Glutamatergic neuron (in vitro differentiated cells): ENCODE measurements around the gene MVD. TPM values are rescaled to one million over a fixed set of nuclear protein-coding genes. Genes with fewer than 3 reads are reported as not detected.

Source experiments
- DNase-seq: peaks from one replicate; pipeline ENCODE4 v3.0.0; 2022
- H3K27ac Mint-ChIP-seq: one replicate; pipeline ENCODE4 v1.8.0; 2020; ENCODE audit warnings: mild to moderate bottlenecking, mixed read lengths, inconsistent platforms; ENCODE audit not compliant: unreplicated experiment
- H3K27me3 Mint-ChIP-seq: one replicate; pipeline ENCODE4 v1.8.0; 2020; ENCODE audit warnings: mild to moderate bottlenecking, moderate library complexity, mixed read lengths, inconsistent platforms; ENCODE audit not compliant: unreplicated experiment
- H3K36me3 Mint-ChIP-seq: one replicate; pipeline ENCODE4 v1.8.0; 2020; ENCODE audit warnings: mild to moderate bottlenecking, mixed read lengths, inconsistent platforms; ENCODE audit not compliant: unreplicated experiment
- H3K4me1 Mint-ChIP-seq: one replicate; pipeline ENCODE4 v1.8.0; 2020; ENCODE audit warnings: mild to moderate bottlenecking, low read depth, mixed read lengths, inconsistent platforms; ENCODE audit not compliant: unreplicated experiment
- H3K4me3 Mint-ChIP-seq: one replicate; pipeline ENCODE4 v1.8.0; 2020; ENCODE audit warnings: mild to moderate bottlenecking, mixed read lengths, inconsistent platforms; ENCODE audit not compliant: unreplicated experiment
- H3K9me3 Mint-ChIP-seq: one replicate; pipeline ENCODE4 v1.8.0; 2020; ENCODE audit warnings: mild to moderate bottlenecking, moderate library complexity, mixed read lengths, inconsistent platforms; ENCODE audit not compliant: unreplicated experiment
- total RNA-seq: library from RNA; stranded (reverse); fragmentation: NEBNext Ultra II Directional; extraction: Animal tissue kit (Norgen Biotek cat#: 25700); gene quantifications from one replicate; pipeline ENCODE4 v1.2.1, GENCODE V29; 2021; ENCODE audit not compliant: unreplicated experiment
- TF ChIP-seq, protein P1 (sequence below): fragments of 200-600 bp; sonication (generic); IDR thresholded peaks from one replicate; pipeline ENCODE4 v1.5.0; 2021; ENCODE audit not compliant: partially characterized antibody, unreplicated experiment

Gene MVD
- total RNA-seq, 1 donor from 2014 or later, result 227 TPM

- Mint-ChIP-seq H3K4me1 (peaks cover 8% of the 10 kb centered on the region), H3K36me3 (no peaks in the 10 kb centered on the region), H3K4me3 (peak overlapping the region; percentile 88), H3K27me3 (peaks cover 3% of the 10 kb centered on the region), H3K9me3 (peaks cover 4% of the 10 kb centered on the region), H3K27ac (peak overlapping the region; percentile 38)
- TF ChIP-seq, protein P1, sequence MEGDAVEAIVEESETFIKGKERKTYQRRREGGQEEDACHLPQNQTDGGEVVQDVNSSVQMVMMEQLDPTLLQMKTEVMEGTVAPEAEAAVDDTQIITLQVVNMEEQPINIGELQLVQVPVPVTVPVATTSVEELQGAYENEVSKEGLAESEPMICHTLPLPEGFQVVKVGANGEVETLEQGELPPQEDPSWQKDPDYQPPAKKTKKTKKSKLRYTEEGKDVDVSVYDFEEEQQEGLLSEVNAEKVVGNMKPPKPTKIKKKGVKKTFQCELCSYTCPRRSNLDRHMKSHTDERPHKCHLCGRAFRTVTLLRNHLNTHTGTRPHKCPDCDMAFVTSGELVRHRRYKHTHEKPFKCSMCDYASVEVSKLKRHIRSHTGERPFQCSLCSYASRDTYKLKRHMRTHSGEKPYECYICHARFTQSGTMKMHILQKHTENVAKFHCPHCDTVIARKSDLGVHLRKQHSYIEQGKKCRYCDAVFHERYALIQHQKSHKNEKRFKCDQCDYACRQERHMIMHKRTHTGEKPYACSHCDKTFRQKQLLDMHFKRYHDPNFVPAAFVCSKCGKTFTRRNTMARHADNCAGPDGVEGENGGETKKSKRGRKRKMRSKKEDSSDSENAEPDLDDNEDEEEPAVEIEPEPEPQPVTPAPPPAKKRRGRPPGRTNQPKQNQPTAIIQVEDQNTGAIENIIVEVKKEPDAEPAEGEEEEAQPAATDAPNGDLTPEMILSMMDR, result no peak
- DNase-seq, result no peak
These were observed 44.3 kb upstream of the MVD start for GRCh38 chr16:88706965-88707826.

DNA sequence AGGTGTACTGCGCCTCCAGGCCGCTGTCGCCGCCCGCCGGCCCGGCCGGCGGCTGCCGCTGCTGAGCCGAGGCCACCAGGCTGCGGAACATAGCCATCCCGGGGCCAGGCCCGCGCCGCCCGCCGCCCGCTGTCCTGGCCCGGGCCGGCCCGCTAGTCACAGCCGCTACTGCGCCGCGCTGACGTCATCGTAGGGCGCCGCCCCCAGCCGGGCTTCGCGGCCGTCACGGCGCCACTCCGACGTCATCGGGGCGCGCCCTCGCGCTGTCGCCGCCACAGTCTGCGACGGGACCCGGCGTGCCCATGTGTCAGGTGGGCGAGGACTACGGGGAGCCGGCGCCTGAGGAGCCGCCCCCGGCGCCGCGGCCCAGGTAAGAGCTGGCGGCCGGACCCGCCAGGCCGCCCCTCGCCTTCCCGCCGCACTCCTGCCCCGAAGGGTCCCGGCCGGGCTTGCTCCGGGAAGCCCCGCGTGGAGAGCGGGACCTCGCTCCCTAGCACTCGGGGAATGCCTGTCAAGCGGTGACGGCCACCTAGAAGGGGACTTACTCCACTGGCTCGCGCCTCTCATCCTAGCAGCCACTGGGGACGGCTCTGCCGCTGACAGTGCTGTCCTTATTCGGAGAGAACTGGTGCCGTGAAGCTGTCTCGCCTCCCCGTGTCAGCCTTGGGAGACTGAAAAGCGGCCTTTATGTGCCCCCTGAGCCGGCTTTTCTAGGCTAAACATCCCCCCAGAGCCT lies 43.5 kb upstream of the MVD start, which contains the start of the genes CTU2 and RNF166:
CTU2 (plus strand) TSS at position 275 of the 736 bp plus-strand sequence; CDS start at position 303, 28 bp downstream.
RNF166 (minus strand) TSS at position 180 of the 736 bp plus-strand sequence; CDS start at position 97, 83 bp downstream.
- peak; percentile 96 for DNase-seq
- peaks cover 3% of the 10 kb centered on the region for H3K27me3 Mint-ChIP-seq
- H3K36me3 Mint-ChIP-seq, result no peaks in the 10 kb centered on the region
- H3K4me1 Mint-ChIP-seq, result peaks cover 8% of the 10 kb centered on the region
- TF ChIP-seq, protein P1, result no peak
- peak within 1 kb of the TSS; percentile 38 for H3K27ac Mint-ChIP-seq
- H3K9me3 Mint-ChIP-seq, result peaks cover 4% of the 10 kb centered on the region
- peak within 1 kb of the TSS; percentile 88 for H3K4me3 Mint-ChIP-seq

DNA sequence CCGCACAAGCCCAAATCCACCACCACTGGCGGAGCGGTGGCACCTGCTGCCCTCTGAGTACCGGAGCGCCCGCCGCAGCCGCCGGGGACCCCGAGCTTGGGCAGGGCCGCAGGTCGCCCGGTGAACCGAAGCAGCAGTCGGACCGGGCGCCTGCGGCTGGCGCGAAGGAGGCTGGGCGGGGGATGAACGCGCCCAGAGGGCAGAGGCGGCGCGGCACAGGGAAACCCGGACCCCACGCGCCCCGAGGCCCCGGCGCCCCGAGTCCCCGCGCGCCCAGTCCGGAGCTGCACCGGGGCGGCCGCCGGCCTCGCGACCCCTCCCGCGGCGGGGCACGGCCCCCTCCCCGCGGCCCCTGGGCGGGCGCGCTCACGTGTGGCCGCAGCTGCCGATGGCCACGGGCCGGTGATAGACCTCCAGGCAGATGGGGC lies 42.9 kb upstream of the MVD start:
- H3K4me1 Mint-ChIP-seq, result peaks cover 8% of the 10 kb centered on the region
- H3K36me3 Mint-ChIP-seq, result no peaks in the 10 kb centered on the region
- peaks cover 4% of the 10 kb centered on the region for H3K9me3 Mint-ChIP-seq
- peak overlapping the region; percentile 88 for H3K4me3 Mint-ChIP-seq
- DNase-seq, result no peak
- TF ChIP-seq, protein P1, result no peak
- no peak overlapping the region for H3K27ac Mint-ChIP-seq
- peaks cover 3% of the 10 kb centered on the region for H3K27me3 Mint-ChIP-seq

GRCh38 chr16:88705076-88705684 lies 42.3 kb upstream of the MVD start:
- peak overlapping the region; percentile 88 for H3K4me3 Mint-ChIP-seq
- peaks cover 3% of the 10 kb centered on the region for H3K27me3 Mint-ChIP-seq
- peaks cover 4% of the 10 kb centered on the region for H3K9me3 Mint-ChIP-seq
- no peak overlapping the region for H3K27ac Mint-ChIP-seq
- DNase-seq, result no peak
- TF ChIP-seq, protein P1, result no peak
- no peaks in the 10 kb centered on the region for H3K36me3 Mint-ChIP-seq
- H3K4me1 Mint-ChIP-seq, result peaks cover 8% of the 10 kb centered on the region
